WTC11 (cell line): ENCODE data around the gene PDLIM7.

Experiments used
- CTCF ChIP-seq: fragments of 200-600 bp; IDR thresholded peaks from 2 replicates; pipeline ENCODE4 v1.8.0; 2022; ENCODE audit warnings: antibody characterized with exemption
- SMAD4 ChIP-seq: sonication (generic); formaldehyde crosslinking; IDR thresholded peaks from 2 replicates; pipeline ENCODE4 v1.8.0; 2022; ENCODE audit warnings: mild to moderate bottlenecking, missing genetic modification reagents
- USF1 ChIP-seq: sonication (generic); formaldehyde crosslinking; IDR thresholded peaks from 2 replicates; pipeline ENCODE4 v1.8.0; 2022; ENCODE audit warnings: mild to moderate bottlenecking, missing genetic modification reagents
- ZNF423 ChIP-seq: fragments of 250-450 bp; sonication (Bioruptor Pico); IDR thresholded peaks from 2 replicates; pipeline ENCODE4 v2.1.2; 2022; ENCODE audit warnings: mild to moderate bottlenecking, moderate library complexity
- TF ChIP-seq, protein P1 (sequence below): sonication (generic); formaldehyde crosslinking; IDR thresholded peaks from 2 replicates; pipeline ENCODE4 v1.8.0; 2022; ENCODE audit warnings: mild to moderate bottlenecking, missing genetic modification reagents

DNA sequence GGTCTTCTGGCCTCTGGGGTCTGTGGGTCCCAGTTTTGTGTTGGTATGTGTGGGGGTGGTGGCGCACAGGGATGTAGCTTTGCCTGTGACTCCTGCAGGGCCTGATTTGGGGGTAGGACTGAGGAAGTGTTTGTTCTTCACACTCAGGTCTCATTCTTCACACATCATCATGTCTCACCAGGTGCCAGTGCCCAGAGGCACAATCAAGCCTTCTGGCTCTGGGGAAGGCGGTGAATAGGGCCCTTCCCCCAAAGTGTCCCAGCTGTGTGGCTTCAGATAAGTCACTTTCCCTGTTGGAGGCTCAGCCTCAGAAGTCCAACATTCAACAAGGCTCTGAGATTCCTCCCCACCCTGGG is 29.1 kb downstream of the PDLIM7 start:
- TF ChIP-seq USF1 (CRISPR knock-in tag) (no peak), ZNF423 (CRISPR knock-in tag) (no peak), CTCF (no peak), SMAD4 (CRISPR knock-in tag) (no peak)
- TF ChIP-seq, protein P1, sequence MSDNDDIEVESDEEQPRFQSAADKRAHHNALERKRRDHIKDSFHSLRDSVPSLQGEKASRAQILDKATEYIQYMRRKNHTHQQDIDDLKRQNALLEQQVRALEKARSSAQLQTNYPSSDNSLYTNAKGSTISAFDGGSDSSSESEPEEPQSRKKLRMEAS (CRISPR knock-in tag), result no peak
